AG10803 (cell line): Measurements from ENCODE around the gene NCBP3.

ENCODE experiments used
- DNase-seq: peaks from one replicate; pipeline ENCODE4 v3.0.0; 2010; ENCODE audit warnings: low read depth
- H3K4me3 ChIP-seq: 2 replicates; pipeline ENCODE4 v1.5.1; 2011; ENCODE audit warnings: mild to moderate bottlenecking, low read length, control low read depth
- TF ChIP-seq, protein P1 (sequence below): conservative IDR thresholded peaks from 2 replicates; pipeline ENCODE4 v1.5.1; 2011; ENCODE audit warnings: mild to moderate bottlenecking, low read length, control low read depth, inconsistent platforms

NCBP3 gene

DNA sequence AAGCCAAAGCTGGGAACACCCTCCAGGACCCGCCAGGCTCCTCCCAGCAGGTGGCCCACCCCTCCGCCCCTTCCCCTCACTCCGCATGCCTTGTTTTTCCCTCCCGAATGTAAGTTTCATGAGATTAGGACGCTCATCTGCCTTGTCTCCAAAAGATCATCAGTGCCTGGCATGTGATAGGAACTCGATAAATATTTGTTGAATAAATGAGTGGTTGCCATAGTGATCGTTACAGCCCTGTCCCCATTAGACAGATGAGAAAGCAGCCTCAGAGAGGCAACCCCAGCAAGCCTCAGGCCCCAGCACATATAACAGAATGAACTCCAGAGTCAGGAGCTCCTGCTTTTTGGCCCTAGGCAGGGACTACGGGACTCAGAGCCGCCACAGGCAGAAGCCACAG lies 41.8 kb upstream of the NCBP3 start:
- peak; percentile 35 for DNase-seq
- no peak overlapping the region for H3K4me3 ChIP-seq

DNA sequence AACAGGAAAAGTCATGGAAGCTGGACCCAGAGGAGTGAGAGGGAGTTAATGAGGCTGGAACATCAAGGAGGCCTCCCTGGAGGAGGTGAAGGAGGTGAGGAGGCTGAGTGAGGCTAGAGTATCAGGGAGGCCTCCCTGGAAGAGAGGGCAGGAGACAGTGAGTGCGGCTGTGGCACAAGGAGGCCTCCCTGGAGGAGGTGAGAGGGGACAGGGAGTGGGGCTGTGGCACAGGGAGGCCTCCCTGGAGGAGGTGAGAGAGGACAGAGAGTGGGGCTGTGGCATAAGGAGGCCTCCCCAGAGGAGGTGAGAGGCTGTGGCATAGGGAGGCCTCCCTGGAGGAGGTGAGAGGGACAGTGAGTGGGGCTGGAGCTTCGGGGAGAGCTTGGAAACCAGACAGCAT lies 41.3 kb upstream of the NCBP3 start:
- H3K4me3 ChIP-seq = no peak overlapping the region
- TF ChIP-seq, protein P1, sequence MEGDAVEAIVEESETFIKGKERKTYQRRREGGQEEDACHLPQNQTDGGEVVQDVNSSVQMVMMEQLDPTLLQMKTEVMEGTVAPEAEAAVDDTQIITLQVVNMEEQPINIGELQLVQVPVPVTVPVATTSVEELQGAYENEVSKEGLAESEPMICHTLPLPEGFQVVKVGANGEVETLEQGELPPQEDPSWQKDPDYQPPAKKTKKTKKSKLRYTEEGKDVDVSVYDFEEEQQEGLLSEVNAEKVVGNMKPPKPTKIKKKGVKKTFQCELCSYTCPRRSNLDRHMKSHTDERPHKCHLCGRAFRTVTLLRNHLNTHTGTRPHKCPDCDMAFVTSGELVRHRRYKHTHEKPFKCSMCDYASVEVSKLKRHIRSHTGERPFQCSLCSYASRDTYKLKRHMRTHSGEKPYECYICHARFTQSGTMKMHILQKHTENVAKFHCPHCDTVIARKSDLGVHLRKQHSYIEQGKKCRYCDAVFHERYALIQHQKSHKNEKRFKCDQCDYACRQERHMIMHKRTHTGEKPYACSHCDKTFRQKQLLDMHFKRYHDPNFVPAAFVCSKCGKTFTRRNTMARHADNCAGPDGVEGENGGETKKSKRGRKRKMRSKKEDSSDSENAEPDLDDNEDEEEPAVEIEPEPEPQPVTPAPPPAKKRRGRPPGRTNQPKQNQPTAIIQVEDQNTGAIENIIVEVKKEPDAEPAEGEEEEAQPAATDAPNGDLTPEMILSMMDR = no peak
- DNase-seq = no peak

More for the DNA sequence above, 41.8 kb upstream of the NCBP3 start:
- TF ChIP-seq, protein P1 = no peak

DNA sequence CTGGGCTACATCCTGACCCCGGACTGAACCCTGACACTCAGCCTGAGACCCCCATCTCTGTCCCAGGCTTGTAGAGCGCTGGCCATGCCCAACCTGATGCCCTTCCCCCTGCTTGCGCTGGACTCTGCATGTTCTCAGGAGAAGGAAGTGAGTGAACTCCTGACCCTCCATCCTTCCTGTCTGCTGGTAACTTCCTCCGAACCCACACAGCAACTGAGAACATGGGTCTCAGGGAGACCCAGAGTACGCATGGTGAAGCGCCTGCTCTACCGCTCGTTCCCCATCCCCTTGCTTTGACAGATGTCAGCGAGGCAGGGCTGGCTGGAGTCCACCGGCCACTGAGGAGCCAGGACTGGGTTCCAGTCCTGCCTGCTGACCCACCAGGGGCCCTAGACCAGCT lies 40.7 kb upstream of the NCBP3 start:
- DNase-seq = no peak
- H3K4me3 ChIP-seq = no peak overlapping the region
- TF ChIP-seq, protein P1 = no peak

DNA sequence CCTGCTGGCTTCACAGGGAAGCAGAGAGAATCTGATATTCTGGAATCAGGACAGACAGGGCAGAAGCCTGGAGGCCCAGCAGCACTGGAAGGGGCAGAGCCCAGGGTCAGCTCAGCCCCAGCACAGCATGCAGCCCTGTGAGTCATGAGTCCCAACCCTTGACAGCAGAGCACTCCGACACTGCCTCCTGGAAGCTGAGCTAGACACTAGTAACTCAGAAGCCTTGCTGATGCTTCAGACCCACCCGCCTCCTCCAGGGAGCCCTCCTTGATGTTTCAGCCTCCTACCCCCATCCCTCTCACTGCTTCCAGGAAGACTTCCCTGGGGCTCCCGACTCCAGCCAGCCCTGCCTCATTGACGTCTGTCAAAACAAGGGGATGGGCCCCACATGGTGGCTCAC lies 39.9 kb upstream of the NCBP3 start:
- DNase-seq = peak; percentile 53
- TF ChIP-seq, protein P1 = no peak
- no peak overlapping the region for H3K4me3 ChIP-seq

DNA sequence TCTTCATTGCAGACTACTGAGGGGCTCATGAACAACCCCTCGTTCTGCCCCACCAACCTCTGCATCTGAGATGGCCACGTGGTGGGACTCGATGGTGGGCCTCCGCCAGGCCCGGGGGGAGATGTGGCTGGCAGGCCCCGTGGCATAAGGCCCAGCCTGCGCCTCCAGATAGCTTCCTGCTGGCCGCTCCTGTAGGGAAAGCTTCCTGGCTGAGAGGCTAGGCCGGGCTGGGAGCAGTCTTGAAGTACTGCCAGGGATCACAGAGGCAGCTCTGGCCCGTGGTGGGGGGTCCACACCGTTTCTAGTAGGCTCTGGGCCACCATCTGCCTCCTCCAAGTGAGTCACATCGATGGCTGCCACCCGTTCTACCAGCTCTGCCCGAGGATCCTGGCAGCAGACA lies 39.2 kb upstream of the NCBP3 start:
- H3K4me3 ChIP-seq = no peak overlapping the region
- DNase-seq = no peak
- TF ChIP-seq, protein P1 = no peak

DNA sequence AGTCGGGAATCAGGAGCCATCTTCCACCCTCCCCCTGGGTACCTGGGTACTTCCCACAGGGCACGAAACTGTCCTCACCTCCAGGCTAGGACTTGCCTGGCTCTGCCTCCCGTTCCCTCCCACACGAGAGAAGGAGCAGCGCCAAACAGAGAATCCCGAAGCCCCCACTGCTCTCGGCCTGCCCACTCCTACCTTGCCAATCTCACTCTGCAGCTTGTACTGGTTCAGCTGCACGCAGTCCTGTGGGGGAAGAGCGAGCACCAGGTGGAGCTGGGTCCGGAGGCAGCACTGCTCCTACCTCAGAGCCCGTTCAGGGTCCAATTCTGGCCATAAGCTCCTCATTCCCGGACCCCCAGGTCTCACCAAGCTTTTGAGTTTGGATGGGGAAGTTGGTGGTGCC lies 38.1 kb upstream of the NCBP3 start:
- DNase-seq = no peak
- no peak overlapping the region for H3K4me3 ChIP-seq
- TF ChIP-seq, protein P1 = no peak

DNA sequence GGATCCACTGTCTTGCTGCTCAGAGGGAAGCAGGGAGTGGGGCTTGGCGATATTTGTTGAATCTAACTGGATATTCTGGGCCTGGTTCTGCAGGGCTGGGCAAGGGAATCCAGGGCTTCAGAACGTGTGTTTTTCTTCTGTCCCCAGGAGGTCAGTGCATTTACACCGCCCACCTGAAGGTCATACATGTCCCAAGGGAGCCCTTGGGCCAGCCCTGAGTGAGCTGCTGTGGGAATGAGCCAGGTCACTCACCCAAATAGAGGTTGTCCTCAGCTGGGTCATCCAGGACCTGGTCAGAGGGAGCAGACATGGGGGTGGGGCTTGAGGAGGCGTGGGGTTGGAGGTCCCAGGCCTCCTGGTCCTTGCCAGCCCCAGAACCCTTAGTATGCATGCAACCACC lies 36.2 kb upstream of the NCBP3 start:
- no peak for DNase-seq
- no peak overlapping the region for H3K4me3 ChIP-seq
- TF ChIP-seq, protein P1 = no peak
